IMR-90 (cell line): Measurements from ENCODE around the gene CST3. TPM values are rescaled to one million over a fixed set of nuclear protein-coding genes. Genes with fewer than 3 reads are reported as not detected.

Source experiments
- ATAC-seq: fragments of 200-7000 bp; cut with Tn5 transposase; 2 replicates; pipeline ENCODE4 v1.9.1; 2020; ENCODE audit warnings: low read depth, mild to moderate bottlenecking, moderate library complexity
- BruUV-seq: library from RNA; stranded (reverse); fragments of 400-500 nt; replicated peaks from 2 replicates; lab custom pipeline; 2021; lab: Mats Ljungman, UMichigan
- CTCF ChIA-PET: fragments of 300-600 bp; formaldehyde crosslinking; extraction: SDS; loops from one replicate; lab custom pipeline; 2021; ENCODE audit warnings: antibody characterized with exemption; lab: Yijun Ruan, JAX
- POLR2A ChIA-PET: fragments of 300-600 bp; sonication (Branson Sonifier 250); formaldehyde crosslinking; loops from one replicate; lab custom pipeline; 2022; ENCODE audit warnings: antibody characterized with exemption; ENCODE audit not compliant: unreplicated experiment; lab: Charles Lee
- DNase-seq: peaks from one replicate; pipeline ENCODE4 v3.0.0; 2013
- H2AFZ ChIP-seq: replicated peaks from 2 replicates; pipeline ENCODE3; 2013; ENCODE audit warnings: low read length, mild to moderate bottlenecking; ENCODE audit not compliant: poor library complexity
- H2AK5ac ChIP-seq: 2 replicates; pipeline ENCODE4 v1.6.1; 2013; ENCODE audit warnings: low read depth, low read length, inconsistent platforms
- H2AK9ac ChIP-seq: replicated peaks from 2 replicates; pipeline ENCODE3; 2013; ENCODE audit warnings: mild to moderate bottlenecking, low read depth, low read length, moderate library complexity; ENCODE audit not compliant: poor library complexity
- H2BK120ac ChIP-seq: 2 replicates; pipeline ENCODE4 v1.6.1; 2013; ENCODE audit warnings: low read depth, low read length, inconsistent platforms
- H2BK15ac ChIP-seq: 3 replicates; pipeline ENCODE4 v1.6.1; 2013; ENCODE audit warnings: low read depth, low read length, inconsistent platforms
- H2BK20ac ChIP-seq: 2 replicates; pipeline ENCODE4 v1.6.1; 2013; ENCODE audit warnings: low read depth, mild to moderate bottlenecking, inconsistent platforms, low read length, moderate library complexity
- H2BK5ac ChIP-seq: 2 replicates; pipeline ENCODE4 v1.6.1; 2013; ENCODE audit warnings: mild to moderate bottlenecking, low read depth, low read length, inconsistent platforms; ENCODE audit not compliant: poor library complexity, severe bottlenecking
- H3K14ac ChIP-seq: replicated peaks from 2 replicates; pipeline ENCODE4 v1.6.1; 2013; ENCODE audit warnings: low read depth, low read length, inconsistent platforms
- H3K18ac ChIP-seq: 2 replicates; pipeline ENCODE4 v1.6.1; 2013; ENCODE audit warnings: low read depth, low read length, control low read depth
- H3K23ac ChIP-seq: 2 replicates; pipeline ENCODE4 v1.6.1; 2013; ENCODE audit warnings: low read depth, low read length, inconsistent platforms
- H3K27ac ChIP-seq: 2 replicates; pipeline ENCODE4 v1.5.1; 2013; ENCODE audit warnings: mild to moderate bottlenecking, control low read depth, low read length; ENCODE audit not compliant: insufficient read depth
- H3K27me3 ChIP-seq: 2 replicates; pipeline ENCODE4 v1.6.1; 2013; ENCODE audit warnings: low read length; ENCODE audit not compliant: control insufficient read depth, insufficient read depth
- H3K36me3 ChIP-seq: 2 replicates; pipeline ENCODE4 v1.6.1; 2013; ENCODE audit warnings: low read length, mixed read lengths; ENCODE audit not compliant: control insufficient read depth, insufficient read depth
- H3K4ac ChIP-seq: 2 replicates; pipeline ENCODE4 v1.6.1; 2013; ENCODE audit warnings: low read depth, low read length, inconsistent platforms
- H3K4me1 ChIP-seq: 2 replicates; pipeline ENCODE4 v1.6.1; 2013; ENCODE audit warnings: low read length, mixed read lengths; ENCODE audit not compliant: control insufficient read depth, insufficient read depth
- H3K4me2 ChIP-seq: 2 replicates; pipeline ENCODE4 v1.6.1; 2013; ENCODE audit warnings: low read depth, mild to moderate bottlenecking, control low read depth, low read length, moderate library complexity
- H3K4me3 ChIP-seq: 2 replicates; pipeline ENCODE4 v1.5.1; 2013; ENCODE audit warnings: low read depth, mild to moderate bottlenecking, control low read depth, low read length, moderate library complexity; ENCODE audit not compliant: insufficient read depth
- H3K56ac ChIP-seq: 2 replicates; pipeline ENCODE4 v1.6.1; 2013; ENCODE audit warnings: low read length, inconsistent platforms; ENCODE audit not compliant: insufficient read depth; ENCODE audit errors: extremely low read depth
- H3K79me1 ChIP-seq, 2 experiments: 2 replicates each; pipeline ENCODE4 v1.6.1; 2013; ENCODE audit warnings: low read length in 2 of 2, inconsistent platforms in 1 of 2, low read depth in 1 of 2
- H3K9ac ChIP-seq: 2 replicates; pipeline ENCODE4 v1.6.1; 2013; ENCODE audit warnings: low read depth, low read length, control low read depth
- H3K9me1 ChIP-seq: 2 replicates; pipeline ENCODE4 v1.6.1; 2013; ENCODE audit warnings: low read length, inconsistent platforms; ENCODE audit not compliant: insufficient read depth
- H3K9me3 ChIP-seq: 2 replicates; pipeline ENCODE4 v1.6.1; 2013; ENCODE audit warnings: low read length; ENCODE audit not compliant: control insufficient read depth, insufficient read depth
- H4K20me1 ChIP-seq: 2 replicates; pipeline ENCODE4 v1.6.1; 2013; ENCODE audit warnings: low read length, inconsistent platforms; ENCODE audit not compliant: insufficient read depth
- H4K5ac ChIP-seq: 2 replicates; pipeline ENCODE4 v1.6.1; 2013; ENCODE audit warnings: mild to moderate bottlenecking, low read depth, low read length, control low read depth
- H4K8ac ChIP-seq, 2 experiments: 2 replicates each; pipeline ENCODE4 v1.6.1; 2013; ENCODE audit warnings: low read depth in 2 of 2, low read length in 2 of 2, control low read depth in 1 of 2, inconsistent platforms in 1 of 2
- H4K91ac ChIP-seq: 2 replicates; pipeline ENCODE4 v1.6.1; 2013; ENCODE audit warnings: low read depth, low read length, inconsistent platforms; ENCODE audit not compliant: insufficient read depth
- BHLHE40 ChIP-seq: fragments of 150-350 bp; IDR thresholded peaks from 2 replicates; pipeline ENCODE4 v1.6.1; 2016; ENCODE audit warnings: mild to moderate bottlenecking, low read depth, low read length
- CHD1 ChIP-seq: IDR thresholded peaks from 2 replicates; pipeline ENCODE4 v1.6.1; 2012; ENCODE audit warnings: low read depth, low read length, improper control_type of control experiment
- NFE2L2 ChIP-seq: fragments of 150-350 bp; IDR thresholded peaks from 2 replicates; pipeline ENCODE4 v1.6.1; 2016; ENCODE audit warnings: low read depth, mild to moderate bottlenecking, low read length
- POLR2A ChIP-seq: IDR thresholded peaks from 2 replicates; pipeline ENCODE4 v1.6.1; 2012; ENCODE audit warnings: mild to moderate bottlenecking, low read depth, low read length
- RFX5 ChIP-seq: IDR thresholded peaks from 2 replicates; pipeline ENCODE4 v1.8.0; 2012; ENCODE audit warnings: low read depth, mild to moderate bottlenecking, low read length, moderate library complexity
- SMC3 ChIP-seq: fragments of 150-350 bp; IDR thresholded peaks from 2 replicates; pipeline ENCODE4 v1.6.1; 2016; ENCODE audit warnings: low read depth, mild to moderate bottlenecking, antibody characterized with exemption, low read length, moderate library complexity
- USF2 ChIP-seq: fragments of 150-350 bp; IDR thresholded peaks from 2 replicates; pipeline ENCODE4 v1.6.1; 2017; ENCODE audit warnings: mild to moderate bottlenecking, antibody characterized with exemption, low read length, low read depth
- WGBS, 2 experiments: methylation state at CpG; one replicate each; pipeline versions ENCODE4 v1.1.5 to v1.1.7; 2013; ENCODE audit warnings: missing lambda C conversion rate in 2 of 2; ENCODE audit not compliant: insufficient read length in 1 of 2; ENCODE audit errors: extremely low coverage in 2 of 2; 5-methylcytosine and 5-hydroxymethylcytosine counted together
- dilution Hi-C: fragments of 300-500 bp; cut with HindIII; formaldehyde crosslinking; loops from one replicate; pipeline ENCODE4 v1.14.3; 2018; ENCODE audit warnings: low sequenced_read_pairs; ENCODE audit not compliant: unreplicated experiment
- in situ Hi-C: fragments of 300-500 bp; cut with MboI; formaldehyde crosslinking; loops from 3 replicates; pipeline ENCODE4 v1.14.3; 2019; ENCODE audit warnings: low sequenced_read_pairs, inconsistent platforms, mixed read lengths
- intact Hi-C: fragments of 100-400 bp; cut with micrococcal nuclease; formaldehyde crosslinking; loops from 2 replicates; pipeline ENCODE4 v1.10.0; 2022
- polyA plus RNA-seq, 3 experiments: library from polyadenylated mRNA; depleted of rRNA; stranded (reverse); fragments of >200 nt; gene quantifications; 2 replicates each; pipeline ENCODE4 v1.2.3, GENCODE V29; 2012; ENCODE audit warnings: low replicate concordance in 1 of 3
- total RNA-seq: library from RNA; depleted of rRNA; stranded (reverse); fragments of >200 nt; gene quantifications from 2 replicates; pipeline ENCODE4 v1.2.3, GENCODE V29; 2012

Gene CST3
- total and polyA plus RNA-seq, 2 of the 4 experiments (the other 2 are of a cell fraction): 26.0 to 471 TPM

- Histone ChIP-seq H3K27ac (no peak overlapping the region), H3K9ac (no peak overlapping the region), H3K4ac (no peak overlapping the region), H2BK20ac (no peak overlapping the region), H4K8ac (no peak overlapping the region), H3K4me3 (no peak overlapping the region), H3K56ac (no peak overlapping the region), H2AFZ (no peak overlapping the region), H3K27me3 (no peaks in the 10 kb centered on the region), H4K91ac (no peak overlapping the region), H4K20me1 (no peaks in the 10 kb centered on the region; the same call in 1 of the 2 replicates), H3K9me1 (peaks cover 6% of the 10 kb centered on the region), H3K4me2 (no peak overlapping the region), H3K79me1 (no peaks in the 10 kb centered on the region), H2BK15ac (no peak overlapping the region), H2AK9ac (no peak overlapping the region), H4K5ac (no peak overlapping the region), H2BK5ac (no peak overlapping the region), H3K14ac (no peak overlapping the region), H3K18ac (no peak overlapping the region), H3K4me1 (peaks cover 7% of the 10 kb centered on the region), H3K9me3 (no peaks in the 10 kb centered on the region), H3K36me3 (no peaks in the 10 kb centered on the region), H2BK120ac (no peak overlapping the region), H3K23ac (no peak overlapping the region), H2AK5ac (no peak overlapping the region)
- in situ Hi-C loops: loop anchor here (25.0 kb wide), 2 partner anchors 1617 to 1767 kb away; partner anchors contain the start of gene GINS1
- ChIA-PET CTCF (no interaction called here), POLR2A (no interaction called here)
- DNase-seq: no peak
- no peak for ATAC-seq
- intact Hi-C loops: no loop called here
- dilution Hi-C loops: no loop called here
- TF ChIP-seq NFE2L2: no peak
- no peak for TF ChIP-seq POLR2A
- no peak for TF ChIP-seq RFX5
- no peak for TF ChIP-seq USF2
- no peak for TF ChIP-seq SMC3
- no peak for TF ChIP-seq CHD1
- TF ChIP-seq BHLHE40: no peak
- no TSS peak for BruUV-seq
- WGBS, 2 experiments: no CpG with 5 or more reads among the region's 1 CpG
Measured at GRCh38 chr20:23645575-23645974, 7.8 kb upstream of the CST3 start.
